Heart left ventricle (tissue), 13 donors: ENCODE results near the gene BCL2.

Experiments used
- CTCF ChIP-seq, 12 donors: fragments of 200-600 bp; sonication (generic) in 4 of 12; IDR thresholded peaks; one replicate each; pipeline versions ENCODE4 v1.5.0 to v1.8.0; 2018 to 2022; ENCODE audit warnings: antibody characterized with exemption in 12 of 12, mild to moderate bottlenecking in 5 of 12
- POLR2A ChIP-seq, 2 donors: fragments of 450-650 bp; IDR thresholded peaks; one replicate each; pipeline ENCODE4 v1.6.1; 2017; ENCODE audit warnings: antibody characterized with exemption in 2 of 2, mild to moderate bottlenecking in 2 of 2, moderate library complexity in 2 of 2
- donor health status: ischemic (EF 13 %, LVEDD 7.1; RV severe dilation, severe dysfunction).
- donor health status: DM: no; HTN: yes; CAD: no.
- donor health status: DM: no; HTN: no; CAD: no.
- donor health status: ischemic (EF 25% LVEDD 6.9; RV normal size, moderate dysfunction).
- donor health status: ischemic (EF 25% LVEDD 5.7; RV mildly dilated, moderate dysfunction).
- donor health status: ischemic (EF 35%, LVEDD 5.7; RV mildly dilated, moderate dysfunction).
- donor health status: nonischemic (EF 11% LVEDD 7.7; RV severe dilation, severe dysfunction).
- donor health status: DM: yes; HTN: yes; CAD: no.
- donor health status: PGD.
- donor health status: ischemic (EF 29% LVEDD 5.4; RV normal size, mild dysfunction).
- donor health status: nonischemic (EF 23%, LVEDD 6.1; RV moderate dilation, normal function).

- TF ChIP-seq CTCF (IDR thresholded peaks at IDR 0.05) (no peak), POLR2A (IDR thresholded peaks at IDR 0.05) (no peak)
Observed at GRCh38 chr18:63189041-63189440, 130.5 kb downstream of the BCL2 start.
